PC-9 (cell line): ENCODE measurements around the gene HOXA1.

Experiments
- EZH2 ChIP-seq: fragments of 200-600 bp; sonication (generic); IDR thresholded peaks from 2 replicates; pipeline ENCODE4 v1.8.0; 2017; ENCODE audit warnings: antibody characterized with exemption, low read depth
- TF ChIP-seq, protein P1 (sequence below): fragments of 200-600 bp; sonication (generic); conservative IDR thresholded peaks from 2 replicates; pipeline ENCODE4 v1.6.1; 2017; ENCODE audit warnings: mixed run types, antibody characterized with exemption, mild to moderate bottlenecking, moderate library complexity

- no peak for TF ChIP-seq EZH2
- TF ChIP-seq, protein P1, sequence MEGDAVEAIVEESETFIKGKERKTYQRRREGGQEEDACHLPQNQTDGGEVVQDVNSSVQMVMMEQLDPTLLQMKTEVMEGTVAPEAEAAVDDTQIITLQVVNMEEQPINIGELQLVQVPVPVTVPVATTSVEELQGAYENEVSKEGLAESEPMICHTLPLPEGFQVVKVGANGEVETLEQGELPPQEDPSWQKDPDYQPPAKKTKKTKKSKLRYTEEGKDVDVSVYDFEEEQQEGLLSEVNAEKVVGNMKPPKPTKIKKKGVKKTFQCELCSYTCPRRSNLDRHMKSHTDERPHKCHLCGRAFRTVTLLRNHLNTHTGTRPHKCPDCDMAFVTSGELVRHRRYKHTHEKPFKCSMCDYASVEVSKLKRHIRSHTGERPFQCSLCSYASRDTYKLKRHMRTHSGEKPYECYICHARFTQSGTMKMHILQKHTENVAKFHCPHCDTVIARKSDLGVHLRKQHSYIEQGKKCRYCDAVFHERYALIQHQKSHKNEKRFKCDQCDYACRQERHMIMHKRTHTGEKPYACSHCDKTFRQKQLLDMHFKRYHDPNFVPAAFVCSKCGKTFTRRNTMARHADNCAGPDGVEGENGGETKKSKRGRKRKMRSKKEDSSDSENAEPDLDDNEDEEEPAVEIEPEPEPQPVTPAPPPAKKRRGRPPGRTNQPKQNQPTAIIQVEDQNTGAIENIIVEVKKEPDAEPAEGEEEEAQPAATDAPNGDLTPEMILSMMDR = no peak
These were observed 43.7 kb upstream of the HOXA1 start for GRCh38 chr7:27139334-27140125.
